SK-N-MC (cell line): ENCODE data around the gene MAP1S.

Experiments used
- DNase-seq: peaks from one replicate; pipeline ENCODE4 v3.0.0-alpha.2; 2011; ENCODE audit warnings: low read depth, low spot score
- H3K27ac ChIP-seq: fragments of 200-600 bp; sonication (generic); 2 replicates; pipeline ENCODE4 v1.5.1; 2016; ENCODE audit warnings: mixed run types
- H3K36me3 ChIP-seq: fragments of 200-600 bp; sonication (generic); 2 replicates; pipeline ENCODE4 v1.6.1; 2017; ENCODE audit warnings: antibody characterized with exemption, low read length, mixed read lengths; ENCODE audit not compliant: insufficient read depth
- H3K4me3 ChIP-seq: fragments of 200-600 bp; sonication (generic); 2 replicates; pipeline ENCODE4 v1.5.1; 2016
- H3K9ac ChIP-seq: fragments of 200-600 bp; sonication (generic); 2 replicates; pipeline ENCODE4 v1.8.0; 2017; ENCODE audit warnings: mixed run types, mixed read lengths; ENCODE audit not compliant: insufficient read length
- H3K9me3 ChIP-seq: fragments of 200-600 bp; sonication (generic); 2 replicates; pipeline ENCODE4 v1.6.1; 2017; ENCODE audit warnings: low read depth, mild to moderate bottlenecking, antibody characterized with exemption, low read length, moderate library complexity, mixed read lengths
- EZH2 ChIP-seq: fragments of 200-600 bp; sonication (generic); IDR thresholded peaks from one replicate; pipeline ENCODE4 v1.6.1; 2017; ENCODE audit warnings: antibody characterized with exemption
- FOXP2 ChIP-seq: optimal IDR thresholded peaks from 2 replicates; pipeline ENCODE3; 2011; ENCODE audit warnings: mild to moderate bottlenecking, moderate library complexity; ENCODE audit not compliant: insufficient read depth; ENCODE audit errors: extremely low read length, control extremely low read depth
- POLR2AphosphoS5 ChIP-seq: IDR thresholded peaks from 2 replicates; pipeline ENCODE4 v1.6.1; 2012; ENCODE audit warnings: mild to moderate bottlenecking, low read depth, low read length, borderline replicate concordance

Gene MAP1S

DNA sequence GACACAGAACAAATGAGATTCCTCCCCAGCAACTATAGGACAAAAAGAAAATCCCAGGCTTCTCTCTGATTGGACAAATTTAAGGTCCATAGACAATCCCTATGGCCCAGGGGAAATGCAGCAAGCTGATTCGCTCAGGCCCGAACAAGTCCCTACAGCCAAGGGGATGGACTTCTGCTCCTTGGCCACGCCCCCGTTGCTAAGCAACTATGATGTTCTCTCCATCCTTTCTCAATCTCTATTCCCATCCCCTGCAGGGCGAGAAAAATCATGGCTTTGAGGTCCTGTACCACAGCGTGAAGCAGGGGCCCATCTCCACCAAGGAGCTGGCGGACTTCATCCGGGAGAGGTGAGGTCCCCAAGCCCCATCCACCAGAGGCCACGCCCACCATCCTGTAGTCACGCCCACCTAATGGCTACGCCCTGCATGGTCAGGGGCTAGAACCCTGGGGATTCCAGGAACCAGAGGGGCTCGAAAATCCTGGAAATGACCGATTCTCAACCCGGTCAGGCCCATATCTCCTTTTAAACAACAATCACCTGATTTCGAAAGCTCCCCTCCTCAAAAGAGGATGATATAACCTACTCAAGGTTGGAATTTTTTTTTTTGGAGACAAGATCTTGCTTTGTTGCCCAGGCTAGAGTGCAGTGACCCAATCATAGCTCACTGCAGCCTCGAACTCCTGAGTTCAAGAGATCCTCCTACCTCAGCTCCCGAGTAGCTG is 43.4 kb downstream of the MAP1S start:
- H3K9ac ChIP-seq: no peak overlapping the region
- H3K27ac ChIP-seq: no peak overlapping the region
- no peaks in the 10 kb centered on the region for H3K36me3 ChIP-seq
- H3K9me3 ChIP-seq: no peaks in the 10 kb centered on the region
- TF ChIP-seq EZH2: no peak
- no peak for TF ChIP-seq POLR2AphosphoS5
- TF ChIP-seq FOXP2: no peak
- H3K4me3 ChIP-seq: no peak overlapping the region
- no peak for DNase-seq

- H3K9ac ChIP-seq: no peak overlapping the region
- no peak overlapping the region for H3K4me3 ChIP-seq
- no peaks in the 10 kb centered on the region for H3K36me3 ChIP-seq
- H3K27ac ChIP-seq: no peak overlapping the region
- H3K9me3 ChIP-seq: no peaks in the 10 kb centered on the region
- no peak for TF ChIP-seq EZH2
- TF ChIP-seq POLR2AphosphoS5: no peak
- TF ChIP-seq FOXP2: no peak
- no peak for DNase-seq
Observed at GRCh38 chr19:17764348-17764747, 45.1 kb downstream of the MAP1S start.

DNA sequence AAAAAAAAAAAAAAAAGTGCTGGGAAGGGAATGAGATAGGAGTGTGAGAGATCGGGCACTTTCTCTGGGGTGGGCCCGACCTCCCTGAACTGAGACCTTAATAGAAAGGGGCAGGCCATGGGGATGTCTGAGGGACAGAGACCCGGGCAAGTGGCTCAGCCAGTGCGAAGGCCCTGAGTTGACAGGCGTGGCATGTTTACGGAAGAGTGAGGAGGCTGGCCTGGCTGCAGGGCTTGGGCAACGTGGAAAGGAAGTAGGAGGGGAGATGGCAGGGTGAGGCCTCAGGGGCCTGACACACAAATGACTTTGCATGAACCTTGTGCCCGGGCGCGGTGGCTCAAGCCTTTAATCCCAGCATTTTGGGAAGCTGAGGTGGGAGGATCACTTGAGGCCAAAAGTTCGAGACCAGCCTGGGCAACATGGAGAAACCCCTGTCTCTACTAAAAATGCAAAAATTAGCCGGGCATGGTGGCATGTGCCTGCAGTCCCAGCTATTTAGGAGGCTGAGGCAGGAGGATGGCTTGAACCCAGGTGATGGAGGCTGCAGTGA is 45.9 kb downstream of the MAP1S start:
- H3K36me3 ChIP-seq: no peaks in the 10 kb centered on the region
- H3K4me3 ChIP-seq: no peak overlapping the region
- H3K27ac ChIP-seq: no peak overlapping the region
- H3K9ac ChIP-seq: no peak overlapping the region
- DNase-seq: no peak
- TF ChIP-seq FOXP2 (no peak), EZH2 (no peak), POLR2AphosphoS5 (no peak)
- H3K9me3 ChIP-seq: no peaks in the 10 kb centered on the region

- H3K9me3 ChIP-seq: no peaks in the 10 kb centered on the region
- no peak overlapping the region for H3K27ac ChIP-seq
- DNase-seq: no peak
- TF ChIP-seq POLR2AphosphoS5: no peak
- TF ChIP-seq EZH2: no peak
- no peak overlapping the region for H3K9ac ChIP-seq
- H3K4me3 ChIP-seq: peak overlapping the region; percentile 69
- H3K36me3 ChIP-seq: no peaks in the 10 kb centered on the region
Observed at GRCh38 chr19:17766543-17767131, 47.4 kb downstream of the MAP1S start.

- no peak for TF ChIP-seq POLR2AphosphoS5
- no peak for TF ChIP-seq FOXP2
- TF ChIP-seq EZH2: no peak
- H3K36me3 ChIP-seq: no peaks in the 10 kb centered on the region
- H3K9me3 ChIP-seq: no peaks in the 10 kb centered on the region
- no peak overlapping the region for H3K9ac ChIP-seq
- no peak overlapping the region for H3K4me3 ChIP-seq
- DNase-seq: no peak
- no peak overlapping the region for H3K27ac ChIP-seq
Observed at GRCh38 chr19:17767559-17767958, 48.3 kb downstream of the MAP1S start.

DNA sequence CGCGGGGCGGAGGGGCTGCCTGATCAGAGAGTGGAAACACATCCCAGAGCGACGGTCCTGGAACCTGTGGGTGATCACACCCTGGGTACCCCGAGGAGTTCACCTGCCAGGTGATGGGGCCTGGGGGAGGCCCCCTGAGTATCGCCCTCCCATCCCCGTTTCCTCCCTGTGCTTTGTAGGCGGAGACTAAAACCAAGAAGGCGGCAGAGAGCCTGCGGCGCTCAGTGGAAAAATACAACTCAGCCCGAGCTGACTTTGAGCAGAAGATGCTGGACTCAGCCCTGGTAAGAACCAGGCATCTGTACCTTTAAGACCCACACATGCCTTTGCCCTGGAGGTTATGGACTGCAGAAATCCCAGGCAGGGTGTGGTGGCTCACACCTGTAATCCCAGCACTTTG is 51.3 kb downstream of the MAP1S start:
- no peak overlapping the region for H3K4me3 ChIP-seq
- TF ChIP-seq FOXP2 (no peak), POLR2AphosphoS5 (no peak), EZH2 (no peak)

GRCh38 chr19:17772172-17772571 is 52.9 kb downstream of the MAP1S start:
- no peak for DNase-seq
- Histone ChIP-seq H3K4me3 (no peak overlapping the region), H3K9ac (no peak overlapping the region), H3K9me3 (no peaks in the 10 kb centered on the region), H3K27ac (no peak overlapping the region), H3K36me3 (no peaks in the 10 kb centered on the region)
- TF ChIP-seq EZH2: no peak
- no peak for TF ChIP-seq POLR2AphosphoS5
- TF ChIP-seq FOXP2: no peak

More for the DNA sequence above, 51.3 kb downstream of the MAP1S start:
- H3K27ac ChIP-seq: no peak overlapping the region
- DNase-seq: no peak
- no peaks in the 10 kb centered on the region for H3K36me3 ChIP-seq
- H3K9ac ChIP-seq: no peak overlapping the region
- no peaks in the 10 kb centered on the region for H3K9me3 ChIP-seq

DNA sequence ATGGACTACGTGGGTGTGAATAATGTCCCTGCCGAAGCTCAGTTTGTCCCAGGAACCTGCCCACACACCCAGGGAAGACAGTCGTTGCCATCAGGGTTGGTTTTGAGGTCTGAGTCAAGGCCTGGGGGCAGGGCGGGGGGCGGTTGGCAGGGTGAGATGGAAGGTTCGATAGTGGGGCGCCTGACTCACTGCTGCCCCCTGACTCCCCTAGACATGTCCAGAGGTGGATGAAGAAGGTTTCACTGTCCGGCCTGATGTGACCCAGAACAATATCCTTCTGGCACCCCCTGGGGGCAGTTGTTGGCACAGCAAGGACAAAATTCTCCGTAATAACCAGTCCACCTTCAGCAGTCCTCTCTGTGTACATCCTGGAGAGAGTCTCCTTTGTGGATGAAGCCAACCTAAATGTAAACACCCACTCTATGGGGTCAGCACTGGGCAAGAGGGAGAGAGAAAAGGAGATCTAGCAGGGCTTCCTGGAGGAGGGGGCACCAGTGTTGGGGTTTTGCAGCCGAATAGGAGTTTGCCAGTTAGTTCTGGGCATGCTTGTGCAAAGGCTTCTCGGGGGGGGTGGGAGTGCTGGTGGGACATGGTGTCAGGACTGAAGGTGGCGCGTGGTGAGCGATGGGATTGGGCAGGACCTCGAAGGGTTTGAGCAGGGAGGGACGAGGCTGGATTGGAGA is 56.1 kb downstream of the MAP1S start:
- no peak for DNase-seq

More for the DNA sequence above, 56.1 kb downstream of the MAP1S start:
- no peak for TF ChIP-seq FOXP2
- no peak for TF ChIP-seq EZH2
- no peaks in the 10 kb centered on the region for H3K36me3 ChIP-seq
- no peak overlapping the region for H3K4me3 ChIP-seq
- H3K9me3 ChIP-seq: no peaks in the 10 kb centered on the region
- H3K9ac ChIP-seq: no peak overlapping the region
- H3K27ac ChIP-seq: no peak overlapping the region
